Adrenal gland (tissue), 12 donors: ENCODE measurements around the gene TMEM201. TPM values are rescaled to one million over a fixed set of nuclear protein-coding genes. Genes with fewer than 3 reads are reported as not detected.
"Not testable (repeated sequence)": the region's sequence is repeated elsewhere in the genome, so short reads cannot be mapped to it uniquely, and the experiment has no call there.

Source experiments
- DNase-seq, 7 donors: peaks; one replicate each; pipeline ENCODE4 v3.0.0-alpha.2; 2019 to 2020
- H3K27ac ChIP-seq, 5 donors: fragments of 200-600 bp; sonication (generic) in 4 of 5; 1 replicate in 3 of 5; 2 replicates in 2 of 5; pipeline versions ENCODE4 v1.5.1 to v1.8.0; 2016 to 2020; ENCODE audit warnings: mild to moderate bottlenecking in 1 of 5
- H3K27me3 ChIP-seq: fragments of 200-600 bp; 2 replicates; pipeline ENCODE4 v1.8.0; 2021
- H3K36me3 ChIP-seq, 2 donors: fragments of 200-600 bp; replicated peaks in 1 of 2; 1 replicate in 1 of 2; 2 replicates in 1 of 2; pipeline versions ENCODE4 v1.5.1 to v1.8.0; 2018 to 2022
- H3K4me1 ChIP-seq, 2 donors: fragments of 200-600 bp; replicated peaks in 1 of 2; 1 replicate in 1 of 2; 2 replicates in 1 of 2; pipeline versions ENCODE4 v1.5.1 to v1.8.0; 2018 to 2021
- H3K4me3 ChIP-seq, 4 donors: fragments of 200-600 bp; sonication (generic) in 3 of 4; one replicate each; pipeline ENCODE4 v1.5.1; 2016 to 2018
- H3K9me3 ChIP-seq, 3 donors: fragments of 200-600 bp; sonication (generic) in 1 of 3; replicated peaks in 1 of 3; 1 replicate in 2 of 3; 2 replicates in 1 of 3; pipeline versions ENCODE4 v1.5.1 to v1.8.0; 2016 to 2021
- CTCF ChIP-seq, 6 experiments: fragments of 450-650 bp in 4 of 6; fragments of 200-600 bp in 2 of 6; sonication (generic) in 1 of 6; IDR thresholded peaks; 1 replicate in 5 of 6; 2 replicates in 1 of 6; pipeline versions ENCODE4 v1.5.1 to v1.8.0; 2016 to 2021; ENCODE audit warnings: antibody characterized with exemption in 6 of 6, mild to moderate bottlenecking in 2 of 6, moderate library complexity in 1 of 6
- POLR2A ChIP-seq, 2 donors: fragments of 450-650 bp; IDR thresholded peaks; one replicate each; pipeline ENCODE4 v1.6.1; 2017; ENCODE audit warnings: antibody characterized with exemption in 2 of 2, mild to moderate bottlenecking in 2 of 2, moderate library complexity in 1 of 2
- WGBS, 4 donors: extraction: QIAGEN DNeasy Blood & Tissue Kit in 2 of 4; methylation state at CpG; one replicate each; pipeline versions ENCODE4 v1.1.5 to v1.1.7; 2013 to 2017; 5-methylcytosine and 5-hydroxymethylcytosine counted together
- intact Hi-C, 2 donors: fragments of 100-400 bp; cut with DNase I; formaldehyde crosslinking; loops; one replicate each; pipeline versions ENCODE4 v1.14.1 to v1.15.0; 2022 to 2023
- polyA plus RNA-seq, 3 donors: library from polyadenylated mRNA; stranded (reverse); fragments of 200-250 nt in 2 of 3; fragments of 350-450 nt in 1 of 3; fragmentation: Illumina TruSeq in 1 of 3; extraction: RNeasy Lipid Tissue Mini Kit (QIAGEN cat#74804) in 1 of 3; gene quantifications; one replicate each; pipeline ENCODE4 v1.2.3, GENCODE V29; 2013 to 2014
- total RNA-seq, 9 donors: library from RNA; depleted of rRNA in 4 of 9; stranded (reverse); fragments of >200 nt in 4 of 9; fragments of 120-200 nt in 1 of 9; fragmentation: NEBNext Ultra II Directional in 1 of 9; extraction: Animal tissue kit (Norgen Biotek cat#: 25700) in 1 of 9; gene quantifications; one replicate each; pipeline versions ENCODE4 v1.1.0 to v1.2.4, GENCODE V29; 2013 to 2023
- donor health status: healthy with polysubstance abuse.
- donor health status: Bipolar disorder and iron deficiency.
- donor health status: DM: yes; HTN: yes; CAD: no.
- donor health status: DM: no; HTN: no; CAD: no.
- donor health status: DM: no; HTN: no; CAD: no.
- donor health status: DM: yes; HTN: yes; CAD: no.

The TMEM201 gene
- total and polyA plus RNA-seq, 12 donors: 2.1 to 12.6 (median 9.5) TPM

- no peak for DNase-seq
- Histone ChIP-seq H3K36me3 (peaks cover 0 to 7% of the 10 kb centered on the region in 2 donors), H3K9me3 (no peaks in the 10 kb centered on the region), H3K27ac (no peak overlapping the region), H3K27me3 (no peaks in the 10 kb centered on the region), H3K4me1 (peaks cover 5 to 27% of the 10 kb centered on the region in 2 donors), H3K4me3 (no peak overlapping the region)
- 85 to 90% (median 87%) methylated on average over 11 of the region's 11 CpGs for WGBS, 4 donors
- intact Hi-C loops: no loop called here
- TF ChIP-seq CTCF (IDR thresholded peaks at IDR 0.05): no peak
- no peak for TF ChIP-seq POLR2A (IDR thresholded peaks at IDR 0.05)
Observed at GRCh38 chr1:9558946-9559545, 29.7 kb upstream of the TMEM201 start.

- 77 to 82% (median 81%) methylated on average over 5 of the region's 5 CpGs for WGBS, 4 donors
- peaks cover 0 to under 1% of the 10 kb centered on the region in 2 donors for H3K36me3 ChIP-seq
- H3K4me3 ChIP-seq: no peak overlapping the region
- TF ChIP-seq CTCF (IDR thresholded peaks at IDR 0.05): no peak
- no peak for TF ChIP-seq POLR2A (IDR thresholded peaks at IDR 0.05)
- no peaks in the 10 kb centered on the region for H3K27me3 ChIP-seq
- no peak for DNase-seq
- intact Hi-C loops: no loop called here
- no peak overlapping the region for H3K27ac ChIP-seq
- no peaks in the 10 kb centered on the region for H3K9me3 ChIP-seq
- peaks cover 5 to 27% of the 10 kb centered on the region in 2 donors for H3K4me1 ChIP-seq
Observed at GRCh38 chr1:9559673-9560072, 29.0 kb upstream of the TMEM201 start.

GRCh38 chr1:9560090-9560489 lies 28.6 kb upstream of the TMEM201 start:
- intact Hi-C loops, H3K4me3 ChIP-seq, H3K27ac ChIP-seq, H3K36me3 ChIP-seq, DNase-seq, H3K27me3 ChIP-seq, H3K9me3 ChIP-seq: not testable (repeated sequence)
- H3K4me1 ChIP-seq: peaks cover 5 to 24% of the 10 kb centered on the region in 2 donors
- WGBS, 4 donors: 90 to 96% (median 95%) methylated on average over 17 of the region's 17 CpGs

GRCh38 chr1:9561429-9561828 lies 27.3 kb upstream of the TMEM201 start:
- H3K27me3 ChIP-seq: no peaks in the 10 kb centered on the region
- H3K4me3 ChIP-seq: no peak overlapping the region
- peak in 6 of 7 donors; percentile 44 to 81 (median 64) for DNase-seq
- 7 to 33% (median 16%) methylated on average over 3 of the region's 3 CpGs for WGBS, 4 donors
- TF ChIP-seq CTCF (IDR thresholded peaks at IDR 0.05): no peak
- TF ChIP-seq POLR2A (IDR thresholded peaks at IDR 0.05): no peak
- no peaks in the 10 kb centered on the region for H3K9me3 ChIP-seq
- peaks cover 0 to 14% of the 10 kb centered on the region in 2 donors for H3K4me1 ChIP-seq
- intact Hi-C loops: no loop called here
- no peaks in the 10 kb centered on the region for H3K36me3 ChIP-seq
- H3K27ac ChIP-seq: peak overlapping the region in 3 of 5 donors; percentile 29 to 53 (median 53)

- no peak overlapping the region for H3K27ac ChIP-seq
- WGBS, 4 donors: 75 to 97% (median 80%) methylated on average over 1 of the region's 1 CpG
- no peaks in the 10 kb centered on the region for H3K4me1 ChIP-seq
- no peaks in the 10 kb centered on the region for H3K27me3 ChIP-seq
- H3K36me3 ChIP-seq: peaks cover 0 to 5% of the 10 kb centered on the region in 2 donors
- intact Hi-C loops: no loop called here
- H3K4me3 ChIP-seq: no peak overlapping the region
- DNase-seq: no peak
- no peaks in the 10 kb centered on the region for H3K9me3 ChIP-seq
- no peak for TF ChIP-seq POLR2A (IDR thresholded peaks at IDR 0.05)
- TF ChIP-seq CTCF (IDR thresholded peaks at IDR 0.05): no peak
Observed at GRCh38 chr1:9569267-9569666, 19.4 kb upstream of the TMEM201 start.

- not testable (repeated sequence) for H3K9me3 ChIP-seq, H3K4me1 ChIP-seq, DNase-seq, H3K27me3 ChIP-seq, H3K4me3 ChIP-seq, H3K27ac ChIP-seq, H3K36me3 ChIP-seq
- intact Hi-C loops: loop anchor here in 1 of 2 donors (5.0 kb wide), 1 partner anchor 74 kb away; no protein-coding TSS in a partner anchor
- 83 to 88% (median 86%) methylated on average over 16 of the region's 16 CpGs for WGBS, 4 donors
Observed at GRCh38 chr1:9570886-9571529, 17.7 kb upstream of the TMEM201 start.
